Measurements from ENCODE around the gene NUMB. TPM values are rescaled to one million over a fixed set of nuclear protein-coding genes. Genes with fewer than 3 reads are reported as not detected.

NUMB gene
- polyA plus RNA-seq, 3 donors, result 85.0 to 86.4 (median 85.3) TPM

- DNase-seq (ENCODE audit: low read depth in 3 of 3, low spot score in 2 of 3), result no peak
Observed at GRCh38 chr14:73264080-73264884, 194.1 kb downstream of the NUMB start.

GRCh38 chr14:73263606-73264005, 194.7 kb downstream of the NUMB start:
- no peak for DNase-seq (ENCODE audit: low read depth in 3 of 3, low spot score in 2 of 3)

- DNase-seq (ENCODE audit: low read depth in 3 of 3, low spot score in 2 of 3), result no peak
Observed at GRCh38 chr14:73262427-73263183, 195.7 kb downstream of the NUMB start.

GRCh38 chr14:73261520-73262426, 196.6 kb downstream of the NUMB start:
- DNase-seq (ENCODE audit: low read depth in 3 of 3, low spot score in 2 of 3), result no peak

GRCh38 chr14:73261075-73261474, 197.3 kb downstream of the NUMB start:
- no peak for DNase-seq (ENCODE audit: low read depth in 3 of 3, low spot score in 2 of 3)

- no peak for DNase-seq (ENCODE audit: low read depth in 3 of 3, low spot score in 2 of 3)
Observed at GRCh38 chr14:73260574-73260973, 197.8 kb downstream of the NUMB start.

- no peak for DNase-seq (ENCODE audit: low read depth in 3 of 3, low spot score in 2 of 3)
Observed at GRCh38 chr14:73259837-73260236, 198.5 kb downstream of the NUMB start.

GRCh38 chr14:73258845-73259611, 199.3 kb downstream of the NUMB start:
- DNase-seq (ENCODE audit: low read depth in 3 of 3, low spot score in 2 of 3), result no peak

- DNase-seq (ENCODE audit: low read depth in 3 of 3, low spot score in 2 of 3), result no peak
Observed at GRCh38 chr14:73258076-73258475, 200.3 kb downstream of the NUMB start.

- no peak for DNase-seq (ENCODE audit: low read depth in 3 of 3, low spot score in 2 of 3)
Observed at GRCh38 chr14:73255693-73256225, 202.6 kb downstream of the NUMB start.

GRCh38 chr14:73255005-73255400, 203.3 kb downstream of the NUMB start:
- no peak for DNase-seq (ENCODE audit: low read depth in 3 of 3, low spot score in 2 of 3)

GRCh38 chr14:73254247-73255004, 203.9 kb downstream of the NUMB start:
- no peak for DNase-seq (ENCODE audit: low read depth in 3 of 3, low spot score in 2 of 3)

- no peak for DNase-seq (ENCODE audit: low read depth in 3 of 3, low spot score in 2 of 3)
Observed at GRCh38 chr14:73253721-73254120, 204.6 kb downstream of the NUMB start.

- DNase-seq (ENCODE audit: low read depth in 3 of 3, low spot score in 2 of 3), result no peak
Observed at GRCh38 chr14:73253323-73253610, 205.1 kb downstream of the NUMB start.

- no peak for DNase-seq (ENCODE audit: low read depth in 3 of 3, low spot score in 2 of 3)
Observed at GRCh38 chr14:73252491-73253322, 205.6 kb downstream of the NUMB start.

- DNase-seq (ENCODE audit: low read depth in 3 of 3, low spot score in 2 of 3), result no peak
Observed at GRCh38 chr14:73251516-73252215, 206.7 kb downstream of the NUMB start.

GRCh38 chr14:73250781-73251500, 207.4 kb downstream of the NUMB start:
- DNase-seq (ENCODE audit: low read depth in 3 of 3, low spot score in 2 of 3), result no peak
